HG03521 (cell line): ENCODE measurements around the gene KRTAP16-1.
"Not testable (repeated sequence)": the region's sequence is repeated elsewhere in the genome, so short reads cannot be mapped to it uniquely, and the experiment has no call there.

Source experiments
- ATAC-seq: cut with Tn5 transposase; IDR thresholded peaks from one replicate; pipeline ENCODE4 v1.9.1; 2021; ENCODE audit warnings: mild to moderate bottlenecking, moderate library complexity; ENCODE audit not compliant: unreplicated experiment

The KRTAP16-1 gene

GRCh38 chr17:41301916-41302901, 6.9 kb downstream of the KRTAP16-1 start, which contains the start of gene KRTAP29-1:
TSS of gene KRTAP29-1 (minus strand) at chr17:41302851. CDS start at chr17:41302851, 0 bp downstream.
- no peak for ATAC-seq

- ATAC-seq = no peak
Measured at GRCh38 chr17:41301204-41301790, 7.8 kb downstream of the KRTAP16-1 start.

GRCh38 chr17:41298458-41299135, 10.5 kb downstream of the KRTAP16-1 start:
- no peak for ATAC-seq

- ATAC-seq = no peak
Measured at GRCh38 chr17:41296846-41297245, 12.3 kb downstream of the KRTAP16-1 start.

- ATAC-seq = no peak
Measured at GRCh38 chr17:41294016-41294415, 15.1 kb downstream of the KRTAP16-1 start.

- no peak for ATAC-seq
Measured at GRCh38 chr17:41287050-41287449, 22.1 kb downstream of the KRTAP16-1 start.

- no peak for ATAC-seq
Measured at GRCh38 chr17:41284546-41284945, 24.6 kb downstream of the KRTAP16-1 start.

GRCh38 chr17:41284043-41284442, 25.1 kb downstream of the KRTAP16-1 start:
- ATAC-seq = no peak

GRCh38 chr17:41278176-41278955, 30.7 kb downstream of the KRTAP16-1 start:
- no peak for ATAC-seq

GRCh38 chr17:41275648-41276190, 33.4 kb downstream of the KRTAP16-1 start, which contains the start of gene KRTAP9-7:
TSS of gene KRTAP9-7 (plus strand) at chr17:41275698. CDS start at chr17:41275698, 0 bp downstream.
- not testable (repeated sequence) for ATAC-seq

GRCh38 chr17:41271858-41272257, 37.3 kb downstream of the KRTAP16-1 start:
- no peak for ATAC-seq

GRCh38 chr17:41271323-41271722, 37.8 kb downstream of the KRTAP16-1 start:
- ATAC-seq = not testable (repeated sequence)

- ATAC-seq = no peak
Measured at GRCh38 chr17:41267711-41268110, 41.4 kb downstream of the KRTAP16-1 start.

GRCh38 chr17:41265078-41265477, 44.0 kb downstream of the KRTAP16-1 start, which contains the start of gene KRTAP9-6:
TSS of gene KRTAP9-6 (plus strand) at chr17:41265378. CDS start at chr17:41265378, 0 bp downstream.
- ATAC-seq = no peak

GRCh38 chr17:41264599-41264998, 44.5 kb downstream of the KRTAP16-1 start:
- ATAC-seq = no peak

GRCh38 chr17:41263212-41263611, 45.9 kb downstream of the KRTAP16-1 start:
- no peak for ATAC-seq

GRCh38 chr17:41258406-41258805, 50.7 kb downstream of the KRTAP16-1 start:
- ATAC-seq = no peak
